ENCODE measurements around the gene PCGF3.
"Not testable (repeated sequence)": the region's sequence is repeated elsewhere in the genome, so short reads cannot be mapped to it uniquely, and the experiment has no call there.

The PCGF3 gene

DNA sequence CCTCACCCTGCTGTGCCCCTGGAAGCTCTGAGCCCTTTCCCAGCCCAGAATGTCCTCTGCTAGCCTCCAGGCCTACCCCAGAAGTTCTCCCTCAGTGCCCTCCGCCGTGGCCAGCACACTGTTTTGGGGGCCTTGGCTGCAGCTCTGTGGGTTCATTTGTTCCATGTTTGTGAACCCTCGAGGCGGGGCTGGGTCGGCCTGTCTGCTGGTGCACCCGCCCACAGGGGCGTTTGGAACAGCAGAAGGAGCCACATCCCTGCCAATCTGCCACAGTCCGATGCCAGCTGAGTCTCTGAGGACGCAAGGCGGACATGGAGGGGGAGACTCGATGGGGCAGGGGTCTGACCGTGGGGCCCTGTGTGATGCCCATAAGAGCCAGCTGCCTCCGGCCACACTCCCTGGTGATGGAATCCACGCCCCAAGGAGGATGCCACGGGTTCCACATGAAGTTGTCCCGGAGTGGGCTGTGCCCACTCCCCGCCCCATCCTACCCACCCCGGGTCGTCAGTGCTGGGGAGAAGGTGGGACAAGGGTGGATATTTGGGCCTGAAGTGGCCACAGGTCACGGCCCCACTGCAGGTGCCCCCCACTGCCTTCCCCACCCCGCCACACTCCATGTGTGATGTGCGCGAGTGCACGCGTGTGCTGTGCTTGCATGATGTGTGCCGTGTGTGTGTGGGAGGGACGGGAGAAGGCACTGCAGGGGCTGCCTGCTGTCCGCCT, 38.6 kb upstream of the PCGF3 start:
- Histone ChIP-seq H3K79me2 (ENCODE audit: low read length) (no peaks in the 10 kb centered on the region), H3K27me3 (ENCODE audit: low read depth, low read length) (no peaks in the 10 kb centered on the region), H3K27ac (ENCODE audit: low read length) (no peak overlapping the region), H3K36me3 (replicated peaks; ENCODE audit: low read depth, low read length) (peaks cover 14% of the 10 kb centered on the region), H3K4me2 (ENCODE audit: low read length) (no peak overlapping the region), H3K4me1 (ENCODE audit: low read length) (no peaks in the 10 kb centered on the region), H3K4me3 (ENCODE audit: low read length) (no peak overlapping the region), H4K20me1 (ENCODE audit: insufficient read depth, low read length) (no peaks in the 10 kb centered on the region), H2AFZ (ENCODE audit: low read depth, low read length) (no peak overlapping the region), H3K9ac (ENCODE audit: low read length) (no peak overlapping the region), H3K9me3 (ENCODE audit: insufficient read depth, low read length) (no peaks in the 10 kb centered on the region)
- TF ChIP-seq, protein P1, sequence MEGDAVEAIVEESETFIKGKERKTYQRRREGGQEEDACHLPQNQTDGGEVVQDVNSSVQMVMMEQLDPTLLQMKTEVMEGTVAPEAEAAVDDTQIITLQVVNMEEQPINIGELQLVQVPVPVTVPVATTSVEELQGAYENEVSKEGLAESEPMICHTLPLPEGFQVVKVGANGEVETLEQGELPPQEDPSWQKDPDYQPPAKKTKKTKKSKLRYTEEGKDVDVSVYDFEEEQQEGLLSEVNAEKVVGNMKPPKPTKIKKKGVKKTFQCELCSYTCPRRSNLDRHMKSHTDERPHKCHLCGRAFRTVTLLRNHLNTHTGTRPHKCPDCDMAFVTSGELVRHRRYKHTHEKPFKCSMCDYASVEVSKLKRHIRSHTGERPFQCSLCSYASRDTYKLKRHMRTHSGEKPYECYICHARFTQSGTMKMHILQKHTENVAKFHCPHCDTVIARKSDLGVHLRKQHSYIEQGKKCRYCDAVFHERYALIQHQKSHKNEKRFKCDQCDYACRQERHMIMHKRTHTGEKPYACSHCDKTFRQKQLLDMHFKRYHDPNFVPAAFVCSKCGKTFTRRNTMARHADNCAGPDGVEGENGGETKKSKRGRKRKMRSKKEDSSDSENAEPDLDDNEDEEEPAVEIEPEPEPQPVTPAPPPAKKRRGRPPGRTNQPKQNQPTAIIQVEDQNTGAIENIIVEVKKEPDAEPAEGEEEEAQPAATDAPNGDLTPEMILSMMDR (IDR thresholded peaks at IDR 0.05; ENCODE audit: low read depth, low read length): no peak
- no peak for TF ChIP-seq EZH2phosphoT487 (IDR thresholded peaks at IDR 0.05; ENCODE audit: low read depth)

DNA sequence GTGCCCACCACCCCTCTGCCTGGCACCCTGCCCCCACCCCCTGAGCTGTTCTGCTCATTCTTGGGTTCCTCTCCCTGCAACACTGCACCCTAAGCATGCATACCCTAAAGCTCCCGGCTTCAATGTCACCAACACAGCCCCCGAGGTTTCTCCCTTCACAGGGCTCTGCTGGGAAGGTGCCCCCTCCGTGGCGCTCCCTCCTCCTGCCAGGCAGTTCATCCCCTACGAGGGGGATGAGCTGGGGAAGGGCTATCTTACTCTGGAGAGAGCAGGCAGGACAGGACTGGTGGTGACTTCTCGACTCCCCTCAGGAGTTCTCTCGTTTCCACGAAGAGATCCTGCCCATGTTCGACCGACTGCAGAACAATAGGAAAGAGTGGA, 38.1 kb upstream of the PCGF3 start:
- Histone ChIP-seq H4K20me1 (ENCODE audit: insufficient read depth, low read length) (no peaks in the 10 kb centered on the region), H3K27ac (ENCODE audit: low read length) (no peak overlapping the region), H2AFZ (ENCODE audit: low read depth, low read length) (no peak overlapping the region), H3K4me3 (ENCODE audit: low read length) (no peak overlapping the region), H3K4me1 (ENCODE audit: low read length) (no peaks in the 10 kb centered on the region), H3K9ac (ENCODE audit: low read length) (no peak overlapping the region), H3K27me3 (ENCODE audit: low read depth, low read length) (no peaks in the 10 kb centered on the region), H3K9me3 (ENCODE audit: insufficient read depth, low read length) (no peaks in the 10 kb centered on the region), H3K4me2 (ENCODE audit: low read length) (no peak overlapping the region), H3K36me3 (replicated peaks; ENCODE audit: low read depth, low read length) (peaks cover 19% of the 10 kb centered on the region), H3K79me2 (ENCODE audit: low read length) (no peaks in the 10 kb centered on the region)
- TF ChIP-seq, protein P1 (IDR thresholded peaks at IDR 0.05; ENCODE audit: low read depth, low read length): no peak
- TF ChIP-seq EZH2phosphoT487 (IDR thresholded peaks at IDR 0.05; ENCODE audit: low read depth): no peak

DNA sequence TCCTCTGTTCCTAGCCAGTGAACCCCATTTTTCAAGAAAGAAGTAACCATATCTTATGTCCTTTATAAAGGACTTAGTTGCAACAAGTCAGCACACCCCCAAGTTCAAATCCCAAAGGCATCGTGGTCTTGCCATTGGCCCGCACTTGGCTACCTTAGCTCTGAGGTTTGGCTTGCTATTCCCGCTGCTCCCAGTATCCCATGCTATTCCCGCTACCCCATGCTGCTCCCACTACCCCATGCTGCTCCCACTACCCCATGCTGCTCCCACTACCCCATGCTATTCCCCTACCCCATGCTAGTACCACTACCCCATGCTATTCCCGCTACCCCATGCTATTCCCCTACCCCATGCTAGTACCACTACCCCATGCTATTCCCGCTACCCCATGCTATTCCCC, 37.4 kb upstream of the PCGF3 start:
- not testable (repeated sequence) for H3K4me3 ChIP-seq (ENCODE audit: low read length); H3K9ac ChIP-seq (ENCODE audit: low read length)

GRCh38 chr4:669806-670559, 35.6 kb upstream of the PCGF3 start:
- Histone ChIP-seq H3K79me2 (ENCODE audit: low read length) (peaks cover 18% of the 10 kb centered on the region), H3K36me3 (replicated peaks; ENCODE audit: low read depth, low read length) (peaks cover 19% of the 10 kb centered on the region)
- not testable (repeated sequence) for H3K9me3 ChIP-seq (ENCODE audit: insufficient read depth, low read length); H3K4me3 ChIP-seq (ENCODE audit: low read length); H4K20me1 ChIP-seq (ENCODE audit: insufficient read depth, low read length); H3K4me1 ChIP-seq (ENCODE audit: low read length); H3K27ac ChIP-seq (ENCODE audit: low read length); H2AFZ ChIP-seq (ENCODE audit: low read depth, low read length); H3K4me2 ChIP-seq (ENCODE audit: low read length); H3K27me3 ChIP-seq (ENCODE audit: low read depth, low read length); H3K9ac ChIP-seq (ENCODE audit: low read length)

More for the DNA sequence above, 37.4 kb upstream of the PCGF3 start:
- not testable (repeated sequence) for H2AFZ ChIP-seq (ENCODE audit: low read depth, low read length); H3K27me3 ChIP-seq (ENCODE audit: low read depth, low read length); H3K79me2 ChIP-seq (ENCODE audit: low read length); H3K27ac ChIP-seq (ENCODE audit: low read length); H4K20me1 ChIP-seq (ENCODE audit: insufficient read depth, low read length); H3K4me2 ChIP-seq (ENCODE audit: low read length); H3K9me3 ChIP-seq (ENCODE audit: insufficient read depth, low read length); H3K4me1 ChIP-seq (ENCODE audit: low read length)
- peaks cover 19% of the 10 kb centered on the region for H3K36me3 ChIP-seq (replicated peaks; ENCODE audit: low read depth, low read length)

DNA sequence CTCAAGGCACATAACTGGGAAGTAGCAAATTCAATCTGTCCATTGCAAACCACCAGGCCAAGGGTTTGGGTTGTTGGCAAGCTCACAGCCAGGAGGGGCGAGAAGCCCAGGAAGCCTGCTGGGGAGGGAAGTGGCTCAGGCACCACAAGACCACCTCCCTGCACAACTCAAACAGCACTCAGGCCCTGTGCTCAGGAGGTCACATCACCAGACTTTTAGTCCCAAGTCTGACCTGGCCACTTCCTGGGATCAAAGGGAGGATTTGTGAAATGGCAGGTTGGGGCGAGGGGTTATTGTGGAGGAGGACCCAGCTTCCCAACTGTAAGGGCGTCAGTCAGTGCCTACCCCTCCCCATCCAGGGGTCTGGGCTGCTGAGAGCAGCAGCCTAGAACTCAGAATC, 33.9 kb upstream of the PCGF3 start:
- H3K4me1 ChIP-seq (ENCODE audit: low read length): peaks cover 22% of the 10 kb centered on the region
- no peaks in the 10 kb centered on the region for H3K27me3 ChIP-seq (ENCODE audit: low read depth, low read length)
- no peak overlapping the region for H3K4me3 ChIP-seq (ENCODE audit: low read length)
- H3K36me3 ChIP-seq (replicated peaks; ENCODE audit: low read depth, low read length): peaks cover 19% of the 10 kb centered on the region
- no peak overlapping the region for H3K27ac ChIP-seq (ENCODE audit: low read length)
- TF ChIP-seq, protein P1 (IDR thresholded peaks at IDR 0.05; ENCODE audit: low read depth, low read length): no peak
- TF ChIP-seq EZH2phosphoT487 (IDR thresholded peaks at IDR 0.05; ENCODE audit: low read depth): no peak
- peaks cover 26% of the 10 kb centered on the region for H3K79me2 ChIP-seq (ENCODE audit: low read length)
- no peaks in the 10 kb centered on the region for H4K20me1 ChIP-seq (ENCODE audit: insufficient read depth, low read length)
- H3K9me3 ChIP-seq (ENCODE audit: insufficient read depth, low read length): no peaks in the 10 kb centered on the region
- H2AFZ ChIP-seq (ENCODE audit: low read depth, low read length): no peak overlapping the region
- no peak overlapping the region for H3K4me2 ChIP-seq (ENCODE audit: low read length)
- H3K9ac ChIP-seq (ENCODE audit: low read length): no peak overlapping the region

Measured in OCI-LY3 (cell line).